Caco-2 (cell line): Measurements from ENCODE around the gene CASP7. TPM values are rescaled to one million over a fixed set of nuclear protein-coding genes. Genes with fewer than 3 reads are reported as not detected.

Experiments used
- BruUV-seq: library from RNA; stranded (reverse); fragments of 400-500 nt; replicated peaks from 2 replicates; lab custom pipeline; 2021; lab: Mats Ljungman, UMichigan
- CTCF ChIA-PET: fragments of 300-600 bp; sonication (Branson Sonifier 250); formaldehyde crosslinking; loops from one replicate; lab custom pipeline; 2022; ENCODE audit warnings: antibody characterized with exemption; lab: Charles Lee
- POLR2A ChIA-PET: fragments of 300-600 bp; sonication (Branson Sonifier 250); formaldehyde crosslinking; loops from one replicate; lab custom pipeline; 2022; ENCODE audit warnings: antibody characterized with exemption; lab: Charles Lee
- DNase-seq, 2 experiments: peaks; one replicate each; pipeline versions ENCODE4 v3.0.0 to v3.0.0-alpha.2; 2020 to 2022
- H3K27me3 ChIP-seq: replicated peaks from 2 replicates; pipeline ENCODE4 v1.6.0; 2011; ENCODE audit warnings: low read length; ENCODE audit not compliant: control insufficient read depth, insufficient read depth
- H3K36me3 ChIP-seq: 2 replicates; pipeline ENCODE4 v1.5.1; 2011; ENCODE audit warnings: low read length; ENCODE audit not compliant: control insufficient read depth, insufficient read depth
- H3K4me1 ChIP-seq: fragments of 250-450 bp; sonication (Bioruptor Pico); 2 replicates; pipeline ENCODE4 v1.5.1; 2020; ENCODE audit warnings: mild to moderate bottlenecking
- H3K4me3 ChIP-seq: 2 replicates; pipeline ENCODE4 v1.5.1; 2011; ENCODE audit warnings: low read depth, mild to moderate bottlenecking, control low read depth, low read length
- H3K9me3 ChIP-seq: fragments of 250-450 bp; sonication (Bioruptor Pico); 2 replicates; pipeline ENCODE4 v1.5.1; 2020; ENCODE audit warnings: mild to moderate bottlenecking, moderate library complexity
- H3K27ac Mint-ChIP-seq: one replicate; pipeline ENCODE4 v1.8.0; 2022; ENCODE audit warnings: mixed read lengths; ENCODE audit not compliant: unreplicated experiment
- H3K27me3 Mint-ChIP-seq: one replicate; pipeline ENCODE4 v1.8.0; 2022; ENCODE audit warnings: mixed read lengths; ENCODE audit not compliant: insufficient read depth, unreplicated experiment
- H3K36me3 Mint-ChIP-seq: one replicate; pipeline ENCODE4 v1.8.0; 2022; ENCODE audit warnings: mild to moderate bottlenecking, mixed read lengths; ENCODE audit not compliant: insufficient read depth, unreplicated experiment
- H3K4me1 Mint-ChIP-seq: one replicate; pipeline ENCODE4 v1.8.0; 2022; ENCODE audit warnings: low read depth, mixed read lengths; ENCODE audit not compliant: unreplicated experiment
- H3K4me3 Mint-ChIP-seq: one replicate; pipeline ENCODE4 v1.8.0; 2022; ENCODE audit warnings: mild to moderate bottlenecking, moderate library complexity, mixed read lengths; ENCODE audit not compliant: unreplicated experiment
- H3K9me3 Mint-ChIP-seq: one replicate; pipeline ENCODE4 v1.8.0; 2022; ENCODE audit warnings: mixed read lengths; ENCODE audit not compliant: unreplicated experiment
- CTCF ChIP-seq, 2 experiments: fragments of 200-600 bp in 1 of 2; IDR thresholded peaks; 1 replicate in 1 of 2; 2 replicates in 1 of 2; pipeline versions ENCODE4 v1.5.1 to v1.8.0; 2011 to 2022; ENCODE audit warnings: antibody characterized with exemption in 1 of 2, control low read depth in 1 of 2, inconsistent platforms in 1 of 2, low read depth in 1 of 2, low read length in 1 of 2, mild to moderate bottlenecking in 1 of 2, moderate library complexity in 1 of 2; ENCODE audit not compliant: insufficient read depth in 1 of 2, severe bottlenecking in 1 of 2, unreplicated experiment in 1 of 2
- intact Hi-C: fragments of 100-400 bp; cut with micrococcal nuclease; formaldehyde crosslinking; loops from one replicate; pipeline ENCODE4 v1.10.0; 2022; ENCODE audit not compliant: unreplicated experiment
- total RNA-seq: library from RNA; stranded (reverse); gene quantifications from 2 replicates; pipeline ENCODE4 v1.2.3, GENCODE V29; 2022

CASP7 gene
- total RNA-seq, 1 experiment from 2014 or later: 23.9 TPM

GRCh38 chr10:113764582-113764981 lies 84.9 kb downstream of the CASP7 start:
- Mint-ChIP-seq H3K4me3 (no peak overlapping the region), H3K27me3 (no peaks in the 10 kb centered on the region), H3K36me3 (no peaks in the 10 kb centered on the region), H3K9me3 (peaks cover 22% of the 10 kb centered on the region), H3K27ac (no peak overlapping the region), H3K4me1 (peaks cover 22% of the 10 kb centered on the region)
- no peak overlapping the region for H3K4me3 ChIP-seq
- no TSS peak for BruUV-seq
- no peak for DNase-seq
- intact Hi-C loops: no loop called here
- TF ChIP-seq CTCF (IDR thresholded peaks at IDR 0.05; ENCODE audit: insufficient read depth in 1 of 2, low read depth in 1 of 2, low read length in 1 of 2, severe bottlenecking in 1 of 2, unreplicated experiment in 1 of 2): no peak
- peaks cover 14% of the 10 kb centered on the region for H3K4me1 ChIP-seq
- POLR2A ChIA-PET: no interaction called here
- peaks cover 12% of the 10 kb centered on the region for H3K9me3 ChIP-seq
- no peaks in the 10 kb centered on the region for H3K36me3 ChIP-seq
- H3K27me3 ChIP-seq: no peaks in the 10 kb centered on the region
- CTCF ChIA-PET: no interaction called here

GRCh38 chr10:113765910-113766309 lies 86.2 kb downstream of the CASP7 start:
- no peak for DNase-seq
- Mint-ChIP-seq H3K9me3 (peaks cover 22% of the 10 kb centered on the region), H3K4me3 (no peak overlapping the region), H3K36me3 (no peaks in the 10 kb centered on the region), H3K27me3 (no peaks in the 10 kb centered on the region), H3K27ac (no peak overlapping the region), H3K4me1 (peaks cover 22% of the 10 kb centered on the region)
- H3K4me3 ChIP-seq: no peak overlapping the region
- peaks cover 14% of the 10 kb centered on the region for H3K4me1 ChIP-seq
- BruUV-seq: no TSS peak
- H3K9me3 ChIP-seq: peaks cover 12% of the 10 kb centered on the region
- ChIA-PET CTCF (no interaction called here), POLR2A (interaction anchor here (0.5 kb wide), 1 partner anchor 140 kb away, joined by 4 read pairs; no protein-coding TSS in a partner anchor)
- intact Hi-C loops: no loop called here
- H3K36me3 ChIP-seq: no peaks in the 10 kb centered on the region
- TF ChIP-seq CTCF (IDR thresholded peaks at IDR 0.05; ENCODE audit: insufficient read depth in 1 of 2, low read depth in 1 of 2, low read length in 1 of 2, severe bottlenecking in 1 of 2, unreplicated experiment in 1 of 2): no peak
- H3K27me3 ChIP-seq: no peaks in the 10 kb centered on the region

GRCh38 chr10:113767222-113767621 lies 87.5 kb downstream of the CASP7 start:
- CTCF ChIA-PET: no interaction called here
- no peak overlapping the region for H3K4me3 Mint-ChIP-seq

More at GRCh38 chr10:113767222-113767621, 87.5 kb downstream of the CASP7 start:
- no TSS peak for BruUV-seq
- intact Hi-C loops: no loop called here
- no peak for DNase-seq
- Histone ChIP-seq H3K36me3 (no peaks in the 10 kb centered on the region), H3K4me1 (peaks cover 8% of the 10 kb centered on the region; the same call in 1 of the 2 replicates), H3K27me3 (no peaks in the 10 kb centered on the region), H3K4me3 (no peak overlapping the region), H3K9me3 (peaks cover 12% of the 10 kb centered on the region)
- Mint-ChIP-seq H3K36me3 (no peaks in the 10 kb centered on the region), H3K27me3 (no peaks in the 10 kb centered on the region), H3K27ac (no peak overlapping the region), H3K9me3 (peaks cover 22% of the 10 kb centered on the region), H3K4me1 (peaks cover 17% of the 10 kb centered on the region)
- TF ChIP-seq CTCF (IDR thresholded peaks at IDR 0.05; ENCODE audit: insufficient read depth in 1 of 2, low read depth in 1 of 2, low read length in 1 of 2, severe bottlenecking in 1 of 2, unreplicated experiment in 1 of 2): no peak
- POLR2A ChIA-PET: no interaction called here
